Ascending aorta (tissue), 2 donors: ENCODE results near the gene MCTP2. TPM values are rescaled to one million over a fixed set of nuclear protein-coding genes. Genes with fewer than 3 reads are reported as not detected.

Experiments used
- DNase-seq, 2 donors: peaks; one replicate each; pipeline ENCODE4 v3.0.0-alpha.2; 2019; ENCODE audit warnings: low spot score in 2 of 2
- H3K27ac ChIP-seq, 2 donors: fragments of 200-600 bp; sonication (generic); one replicate each; pipeline ENCODE4 v1.5.1; 2016 to 2017; ENCODE audit warnings: mild to moderate bottlenecking in 1 of 2
- H3K27me3 ChIP-seq: fragments of 200-600 bp; sonication (generic); one replicate; pipeline ENCODE4 v1.5.1; 2017
- H3K36me3 ChIP-seq, 2 donors: fragments of 200-600 bp; sonication (generic); one replicate each; pipeline ENCODE4 v1.5.1; 2016
- H3K4me1 ChIP-seq, 2 donors: fragments of 200-600 bp; sonication (generic); one replicate each; pipeline ENCODE4 v1.5.1; 2016 to 2017; ENCODE audit warnings: mild to moderate bottlenecking in 1 of 2
- H3K4me3 ChIP-seq, 2 donors: fragments of 200-600 bp; sonication (generic); one replicate each; pipeline ENCODE4 v1.5.1; 2016 to 2017; ENCODE audit warnings: mild to moderate bottlenecking in 1 of 2
- H3K9me3 ChIP-seq, 2 donors: fragments of 200-600 bp; sonication (generic); one replicate each; pipeline ENCODE4 v1.5.1; 2016
- intact Hi-C: fragments of 100-400 bp; cut with DNase I; formaldehyde crosslinking; loops from one replicate; pipeline ENCODE4 v1.15.1; 2023
- total RNA-seq: library from RNA; depleted of rRNA; stranded (reverse); fragments of >200 nt; gene quantifications from one replicate; pipeline ENCODE4 v1.1.0, GENCODE V29; 2016
- TF ChIP-seq, protein P1 (sequence below), 3 experiments: fragments of 200-600 bp in 2 of 3; fragments of 450-650 bp in 1 of 3; sonication (generic) in 2 of 3; IDR thresholded peaks; one replicate each; pipeline ENCODE4 v1.5.1; 2016 to 2019; ENCODE audit warnings: antibody characterized with exemption in 3 of 3, mild to moderate bottlenecking in 1 of 3, moderate library complexity in 1 of 3

MCTP2 gene
- total RNA-seq, 1 donor from 2014 or later, result 25.5 TPM

DNA sequence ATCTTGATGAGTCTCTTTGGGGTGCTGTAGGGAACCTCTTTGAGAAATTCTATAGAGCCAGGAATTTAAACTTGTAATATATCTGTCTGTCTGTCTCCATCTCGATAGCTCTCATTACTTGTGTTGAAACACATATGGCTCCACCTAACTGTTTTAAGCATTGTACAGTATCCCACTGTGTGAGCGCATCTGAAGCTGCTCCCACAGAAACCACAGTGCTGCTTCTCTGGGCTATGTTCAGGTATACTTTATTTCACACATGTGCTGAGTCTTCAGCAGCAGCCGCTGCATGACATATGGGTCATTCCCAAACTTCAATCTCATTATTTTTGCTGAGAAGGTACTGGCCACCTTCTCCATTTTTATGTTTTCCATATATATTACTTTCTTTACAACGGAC is 63.9 kb downstream of the MCTP2 start:
- Histone ChIP-seq H3K27me3 (no peaks in the 10 kb centered on the region), H3K27ac (no peak overlapping the region), H3K36me3 (no peaks in the 10 kb centered on the region), H3K4me3 (no peak overlapping the region), H3K4me1 (no peaks in the 10 kb centered on the region), H3K9me3 (no peaks in the 10 kb centered on the region)
- no peak for DNase-seq
- intact Hi-C loops, result no loop called here
- TF ChIP-seq, protein P1, sequence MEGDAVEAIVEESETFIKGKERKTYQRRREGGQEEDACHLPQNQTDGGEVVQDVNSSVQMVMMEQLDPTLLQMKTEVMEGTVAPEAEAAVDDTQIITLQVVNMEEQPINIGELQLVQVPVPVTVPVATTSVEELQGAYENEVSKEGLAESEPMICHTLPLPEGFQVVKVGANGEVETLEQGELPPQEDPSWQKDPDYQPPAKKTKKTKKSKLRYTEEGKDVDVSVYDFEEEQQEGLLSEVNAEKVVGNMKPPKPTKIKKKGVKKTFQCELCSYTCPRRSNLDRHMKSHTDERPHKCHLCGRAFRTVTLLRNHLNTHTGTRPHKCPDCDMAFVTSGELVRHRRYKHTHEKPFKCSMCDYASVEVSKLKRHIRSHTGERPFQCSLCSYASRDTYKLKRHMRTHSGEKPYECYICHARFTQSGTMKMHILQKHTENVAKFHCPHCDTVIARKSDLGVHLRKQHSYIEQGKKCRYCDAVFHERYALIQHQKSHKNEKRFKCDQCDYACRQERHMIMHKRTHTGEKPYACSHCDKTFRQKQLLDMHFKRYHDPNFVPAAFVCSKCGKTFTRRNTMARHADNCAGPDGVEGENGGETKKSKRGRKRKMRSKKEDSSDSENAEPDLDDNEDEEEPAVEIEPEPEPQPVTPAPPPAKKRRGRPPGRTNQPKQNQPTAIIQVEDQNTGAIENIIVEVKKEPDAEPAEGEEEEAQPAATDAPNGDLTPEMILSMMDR (IDR thresholded peaks at IDR 0.05), result no peak

DNA sequence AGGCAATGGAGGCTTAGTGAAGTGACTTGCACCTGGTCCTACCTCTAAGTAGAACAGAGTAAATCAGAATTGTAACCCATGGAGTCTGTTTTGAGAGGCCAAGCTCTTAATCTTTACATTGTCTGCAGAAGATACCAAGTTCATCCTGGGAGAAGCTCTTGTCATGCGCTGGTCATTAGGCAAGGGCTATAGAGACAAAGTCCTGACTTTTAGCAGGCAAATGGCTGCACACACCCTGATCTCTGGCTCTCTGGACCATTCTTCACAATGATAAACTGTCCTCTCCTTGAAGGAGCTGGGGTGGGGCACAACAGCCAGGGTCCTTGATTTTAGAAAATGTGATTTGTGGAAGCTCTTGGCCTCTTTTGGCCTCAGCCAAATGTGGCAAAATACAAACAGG is 65.4 kb downstream of the MCTP2 start:
- H3K4me1 ChIP-seq, result no peaks in the 10 kb centered on the region
- H3K36me3 ChIP-seq, result no peaks in the 10 kb centered on the region
- no peak for DNase-seq
- no peaks in the 10 kb centered on the region for H3K9me3 ChIP-seq
- TF ChIP-seq, protein P1 (IDR thresholded peaks at IDR 0.05), result no peak
- intact Hi-C loops, result no loop called here
- no peaks in the 10 kb centered on the region for H3K27me3 ChIP-seq
- no peak overlapping the region for H3K27ac ChIP-seq
- H3K4me3 ChIP-seq, result no peak overlapping the region

DNA sequence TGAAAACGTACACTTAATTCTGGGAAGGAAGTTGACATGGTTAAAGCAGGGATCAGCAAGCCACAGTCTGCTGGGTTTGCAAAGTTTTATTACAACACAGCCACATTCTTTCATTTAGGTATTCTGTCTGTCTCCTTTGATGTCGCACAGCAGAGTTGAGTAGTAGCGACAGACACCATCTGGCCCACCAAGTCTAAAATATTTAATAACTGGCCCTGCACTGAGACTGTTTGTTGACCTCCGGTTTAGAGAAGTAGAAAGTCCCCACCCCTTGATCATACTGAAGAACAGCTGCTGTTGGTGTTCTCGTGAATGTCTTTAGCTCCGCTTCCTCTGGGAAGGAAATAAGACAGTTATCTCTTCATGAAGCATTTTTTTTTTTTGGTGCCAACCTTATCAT is 66.2 kb downstream of the MCTP2 start:
- H3K4me1 ChIP-seq, result no peaks in the 10 kb centered on the region

DNA sequence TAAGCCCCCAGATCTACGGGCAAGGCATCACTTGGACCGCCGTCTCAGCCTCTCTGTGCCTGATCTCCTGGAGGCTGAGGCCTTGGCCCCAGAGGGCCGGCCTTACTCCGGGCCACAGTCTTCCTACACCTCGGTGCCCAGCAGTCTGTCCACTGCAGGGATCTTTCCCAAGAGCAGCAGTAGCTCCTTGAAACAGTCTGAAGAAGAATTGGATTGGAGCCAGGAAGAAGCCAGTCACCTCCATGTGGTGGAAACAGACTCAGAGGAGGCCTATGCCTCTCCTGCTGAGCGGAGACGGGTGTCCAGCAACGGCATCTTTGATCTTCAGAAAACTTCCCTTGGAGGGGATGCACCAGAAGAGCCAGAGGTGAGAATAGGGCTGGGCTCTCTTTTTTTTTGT is 67.0 kb downstream of the MCTP2 start:
- no peaks in the 10 kb centered on the region for H3K4me1 ChIP-seq
- no peak for DNase-seq
- no peak overlapping the region for H3K27ac ChIP-seq
- H3K9me3 ChIP-seq, result no peaks in the 10 kb centered on the region
- H3K36me3 ChIP-seq, result no peaks in the 10 kb centered on the region
- H3K4me3 ChIP-seq, result no peak overlapping the region
- no peaks in the 10 kb centered on the region for H3K27me3 ChIP-seq
- intact Hi-C loops, result no loop called here
- TF ChIP-seq, protein P1 (IDR thresholded peaks at IDR 0.05), result no peak

More for the DNA sequence above, 66.2 kb downstream of the MCTP2 start:
- no peak for DNase-seq
- H3K27ac ChIP-seq, result no peak overlapping the region
- H3K9me3 ChIP-seq, result no peaks in the 10 kb centered on the region
- no peaks in the 10 kb centered on the region for H3K27me3 ChIP-seq
- H3K36me3 ChIP-seq, result no peaks in the 10 kb centered on the region
- TF ChIP-seq, protein P1 (IDR thresholded peaks at IDR 0.05), result no peak
- no peak overlapping the region for H3K4me3 ChIP-seq
- intact Hi-C loops, result no loop called here

DNA sequence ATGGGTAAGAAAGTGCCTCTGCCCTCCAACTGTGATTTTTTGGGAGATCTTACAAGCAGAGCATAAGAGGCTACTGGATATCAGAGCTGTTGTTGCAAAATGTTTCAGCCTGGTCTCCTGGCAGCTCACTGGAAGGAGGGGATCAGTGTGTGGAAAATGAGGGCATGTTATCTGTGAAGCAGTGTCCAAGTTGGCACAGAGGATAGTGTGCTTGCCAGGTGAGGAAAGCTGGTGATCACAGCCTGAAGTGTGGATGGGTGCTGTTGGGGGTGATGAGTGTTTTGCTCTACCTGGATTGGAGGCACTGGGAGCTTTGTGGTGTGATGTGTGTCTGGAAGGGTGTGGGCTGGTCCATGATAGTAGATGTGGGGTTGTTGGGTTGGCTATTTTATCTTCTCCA is 69.3 kb downstream of the MCTP2 start:
- intact Hi-C loops, result no loop called here
- TF ChIP-seq, protein P1 (IDR thresholded peaks at IDR 0.05), result no peak
- H3K27me3 ChIP-seq, result no peaks in the 10 kb centered on the region

DNA sequence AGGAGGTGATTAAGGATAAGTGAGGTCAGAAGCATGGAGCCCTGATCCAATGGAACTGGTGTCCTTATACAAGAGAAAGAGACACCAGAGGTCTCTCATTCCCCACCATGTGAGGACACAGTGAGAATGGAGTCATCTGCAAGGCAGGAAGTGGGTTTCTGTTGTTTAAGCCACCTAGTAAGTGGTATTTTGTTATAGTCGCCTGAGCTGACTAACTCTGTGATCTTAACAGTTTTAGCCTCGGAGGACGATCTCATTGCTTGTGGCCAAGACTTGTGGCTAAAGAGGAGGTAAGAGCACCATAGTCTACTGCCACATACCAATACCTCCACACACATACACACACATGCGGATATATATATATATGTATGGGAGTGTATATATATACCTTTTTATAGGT is 73.8 kb downstream of the MCTP2 start:
- Histone ChIP-seq H3K4me1 (no peaks in the 10 kb centered on the region), H3K27ac (no peak overlapping the region), H3K4me3 (no peak overlapping the region), H3K27me3 (no peaks in the 10 kb centered on the region), H3K9me3 (no peaks in the 10 kb centered on the region), H3K36me3 (no peaks in the 10 kb centered on the region)
- TF ChIP-seq, protein P1 (IDR thresholded peaks at IDR 0.05), result no peak
- DNase-seq, result no peak
- intact Hi-C loops, result no loop called here

More for the DNA sequence above, 69.3 kb downstream of the MCTP2 start:
- Histone ChIP-seq H3K27ac (no peak overlapping the region), H3K36me3 (no peaks in the 10 kb centered on the region), H3K4me3 (no peak overlapping the region), H3K9me3 (no peaks in the 10 kb centered on the region), H3K4me1 (no peaks in the 10 kb centered on the region)
- DNase-seq, result no peak
